ENCODE results near the gene RAB42. TPM values are rescaled to one million over a fixed set of nuclear protein-coding genes. Genes with fewer than 3 reads are reported as not detected.

The RAB42 gene
- total and polyA plus RNA-seq, 4 donors, result 0.35 to 5.9 (median 1.0) TPM

DNA sequence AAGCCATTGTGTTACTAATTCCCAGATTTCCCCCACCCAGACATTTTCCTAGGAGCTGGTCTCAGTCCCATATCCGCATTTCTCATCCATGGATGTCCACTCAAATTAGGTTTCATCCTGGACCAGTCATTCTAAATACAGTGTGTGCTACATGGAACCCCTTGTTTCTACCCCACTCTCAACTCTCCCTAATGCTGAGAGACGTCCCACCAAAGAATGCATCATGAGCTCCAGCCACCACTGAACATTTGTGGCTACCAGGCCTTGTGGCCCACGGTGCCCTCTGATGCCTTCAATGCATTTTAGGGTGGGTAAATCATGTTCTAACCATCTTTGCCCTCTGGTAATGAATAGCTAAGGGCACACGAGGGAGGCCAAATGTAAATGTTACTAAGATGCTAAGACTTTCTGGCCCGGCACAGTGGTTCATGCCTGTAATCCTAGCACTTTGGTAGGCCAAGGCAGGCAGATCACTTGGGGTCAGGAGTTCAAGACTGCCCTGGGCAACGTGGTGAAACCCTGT lies 13.3 kb upstream of the RAB42 start:
- no peak overlapping the region for H3K4me3 ChIP-seq (ENCODE audit: low read depth in 1 of 3, low read length in 3 of 3)
- no peaks in the 10 kb centered on the region for H3K9me3 ChIP-seq (ENCODE audit: control insufficient read depth in 4 of 4, low read length in 3 of 4)
- no peak for TF ChIP-seq YY1 (IDR thresholded peaks at IDR 0.05)
- TF ChIP-seq FOXA2 (IDR thresholded peaks at IDR 0.05), result no peak
- TF ChIP-seq, protein P1, sequence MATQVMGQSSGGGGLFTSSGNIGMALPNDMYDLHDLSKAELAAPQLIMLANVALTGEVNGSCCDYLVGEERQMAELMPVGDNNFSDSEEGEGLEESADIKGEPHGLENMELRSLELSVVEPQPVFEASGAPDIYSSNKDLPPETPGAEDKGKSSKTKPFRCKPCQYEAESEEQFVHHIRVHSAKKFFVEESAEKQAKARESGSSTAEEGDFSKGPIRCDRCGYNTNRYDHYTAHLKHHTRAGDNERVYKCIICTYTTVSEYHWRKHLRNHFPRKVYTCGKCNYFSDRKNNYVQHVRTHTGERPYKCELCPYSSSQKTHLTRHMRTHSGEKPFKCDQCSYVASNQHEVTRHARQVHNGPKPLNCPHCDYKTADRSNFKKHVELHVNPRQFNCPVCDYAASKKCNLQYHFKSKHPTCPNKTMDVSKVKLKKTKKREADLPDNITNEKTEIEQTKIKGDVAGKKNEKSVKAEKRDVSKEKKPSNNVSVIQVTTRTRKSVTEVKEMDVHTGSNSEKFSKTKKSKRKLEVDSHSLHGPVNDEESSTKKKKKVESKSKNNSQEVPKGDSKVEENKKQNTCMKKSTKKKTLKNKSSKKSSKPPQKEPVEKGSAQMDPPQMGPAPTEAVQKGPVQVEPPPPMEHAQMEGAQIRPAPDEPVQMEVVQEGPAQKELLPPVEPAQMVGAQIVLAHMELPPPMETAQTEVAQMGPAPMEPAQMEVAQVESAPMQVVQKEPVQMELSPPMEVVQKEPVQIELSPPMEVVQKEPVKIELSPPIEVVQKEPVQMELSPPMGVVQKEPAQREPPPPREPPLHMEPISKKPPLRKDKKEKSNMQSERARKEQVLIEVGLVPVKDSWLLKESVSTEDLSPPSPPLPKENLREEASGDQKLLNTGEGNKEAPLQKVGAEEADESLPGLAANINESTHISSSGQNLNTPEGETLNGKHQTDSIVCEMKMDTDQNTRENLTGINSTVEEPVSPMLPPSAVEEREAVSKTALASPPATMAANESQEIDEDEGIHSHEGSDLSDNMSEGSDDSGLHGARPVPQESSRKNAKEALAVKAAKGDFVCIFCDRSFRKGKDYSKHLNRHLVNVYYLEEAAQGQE (IDR thresholded peaks at IDR 0.05), result no peak
- TF ChIP-seq, protein P2, sequence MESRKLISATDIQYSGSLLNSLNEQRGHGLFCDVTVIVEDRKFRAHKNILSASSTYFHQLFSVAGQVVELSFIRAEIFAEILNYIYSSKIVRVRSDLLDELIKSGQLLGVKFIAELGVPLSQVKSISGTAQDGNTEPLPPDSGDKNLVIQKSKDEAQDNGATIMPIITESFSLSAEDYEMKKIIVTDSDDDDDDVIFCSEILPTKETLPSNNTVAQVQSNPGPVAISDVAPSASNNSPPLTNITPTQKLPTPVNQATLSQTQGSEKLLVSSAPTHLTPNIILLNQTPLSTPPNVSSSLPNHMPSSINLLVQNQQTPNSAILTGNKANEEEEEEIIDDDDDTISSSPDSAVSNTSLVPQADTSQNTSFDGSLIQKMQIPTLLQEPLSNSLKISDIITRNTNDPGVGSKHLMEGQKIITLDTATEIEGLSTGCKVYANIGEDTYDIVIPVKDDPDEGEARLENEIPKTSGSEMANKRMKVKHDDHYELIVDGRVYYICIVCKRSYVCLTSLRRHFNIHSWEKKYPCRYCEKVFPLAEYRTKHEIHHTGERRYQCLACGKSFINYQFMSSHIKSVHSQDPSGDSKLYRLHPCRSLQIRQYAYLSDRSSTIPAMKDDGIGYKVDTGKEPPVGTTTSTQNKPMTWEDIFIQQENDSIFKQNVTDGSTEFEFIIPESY (IDR thresholded peaks at IDR 0.05), result no peak
- no peak for TF ChIP-seq RAD21 (IDR thresholded peaks at IDR 0.05)
- no peak for TF ChIP-seq JUND (IDR thresholded peaks at IDR 0.05)
- no peak for TF ChIP-seq RXRA (IDR thresholded peaks at IDR 0.05)
- no peak for TF ChIP-seq HNF4A (conservative IDR thresholded peaks at IDR 0.05)
- TF ChIP-seq HNF4G (IDR thresholded peaks at IDR 0.05), result no peak
- H3K9ac ChIP-seq (ENCODE audit: low read depth in 1 of 2, low read length in 2 of 2), result no peak overlapping the region
- no peak for DNase-seq (ENCODE audit: low spot score)
- H3K27ac ChIP-seq (ENCODE audit: low read depth in 1 of 2, low read length in 2 of 2), result no peak overlapping the region
- H3K4me1 ChIP-seq (ENCODE audit: control insufficient read depth in 4 of 4, insufficient read depth in 4 of 4, low read length in 3 of 4), result peaks cover 0 to 28% (median 13%) of the 10 kb centered on the region in 4 donors
- H3K36me3 ChIP-seq (ENCODE audit: control insufficient read depth in 4 of 4, insufficient read depth in 3 of 4, low read depth in 1 of 4, low read length in 3 of 4), result peaks cover 2 to 24% (median 20%) of the 10 kb centered on the region in 4 donors
- WGBS, result 87% methylated on average over 6 of the region's 6 CpGs
- no peaks in the 10 kb centered on the region for H3K27me3 ChIP-seq (ENCODE audit: control insufficient read depth in 4 of 4, insufficient read depth in 4 of 4, low read length in 3 of 4)

DNA sequence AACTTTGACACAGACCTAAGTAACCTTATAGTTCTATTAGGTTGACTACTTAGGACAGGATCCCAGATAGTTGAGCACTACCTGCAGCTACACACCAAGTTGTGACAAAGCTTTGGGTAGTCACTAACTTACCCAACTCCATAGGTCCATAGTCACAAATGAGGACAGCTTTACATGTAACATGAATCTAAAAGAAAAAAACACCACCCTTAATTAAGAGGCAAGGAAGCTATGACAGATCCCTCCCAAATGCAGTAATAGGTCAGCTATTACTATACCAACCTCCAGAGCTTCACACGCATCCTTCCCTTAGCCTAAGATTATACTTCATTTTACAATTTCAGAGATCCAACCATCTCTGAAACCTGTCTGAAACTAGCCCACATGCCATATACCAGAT lies 12.7 kb upstream of the RAB42 start:
- no peak for DNase-seq (ENCODE audit: low spot score)
- TF ChIP-seq, protein P3, sequence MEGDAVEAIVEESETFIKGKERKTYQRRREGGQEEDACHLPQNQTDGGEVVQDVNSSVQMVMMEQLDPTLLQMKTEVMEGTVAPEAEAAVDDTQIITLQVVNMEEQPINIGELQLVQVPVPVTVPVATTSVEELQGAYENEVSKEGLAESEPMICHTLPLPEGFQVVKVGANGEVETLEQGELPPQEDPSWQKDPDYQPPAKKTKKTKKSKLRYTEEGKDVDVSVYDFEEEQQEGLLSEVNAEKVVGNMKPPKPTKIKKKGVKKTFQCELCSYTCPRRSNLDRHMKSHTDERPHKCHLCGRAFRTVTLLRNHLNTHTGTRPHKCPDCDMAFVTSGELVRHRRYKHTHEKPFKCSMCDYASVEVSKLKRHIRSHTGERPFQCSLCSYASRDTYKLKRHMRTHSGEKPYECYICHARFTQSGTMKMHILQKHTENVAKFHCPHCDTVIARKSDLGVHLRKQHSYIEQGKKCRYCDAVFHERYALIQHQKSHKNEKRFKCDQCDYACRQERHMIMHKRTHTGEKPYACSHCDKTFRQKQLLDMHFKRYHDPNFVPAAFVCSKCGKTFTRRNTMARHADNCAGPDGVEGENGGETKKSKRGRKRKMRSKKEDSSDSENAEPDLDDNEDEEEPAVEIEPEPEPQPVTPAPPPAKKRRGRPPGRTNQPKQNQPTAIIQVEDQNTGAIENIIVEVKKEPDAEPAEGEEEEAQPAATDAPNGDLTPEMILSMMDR (IDR thresholded peaks at IDR 0.05; ENCODE audit: low read depth, low read length, missing input control), result no peak
- TF ChIP-seq, protein P2 (IDR thresholded peaks at IDR 0.05), result no peak
- TF ChIP-seq JUND (IDR thresholded peaks at IDR 0.05) (no peak), YY1 (IDR thresholded peaks at IDR 0.05) (no peak), SP1 (IDR thresholded peaks at IDR 0.05) (no peak), RXRA (IDR thresholded peaks at IDR 0.05) (no peak)
- TF ChIP-seq, protein P1 (IDR thresholded peaks at IDR 0.05), result no peak
- TF ChIP-seq, protein P4, sequence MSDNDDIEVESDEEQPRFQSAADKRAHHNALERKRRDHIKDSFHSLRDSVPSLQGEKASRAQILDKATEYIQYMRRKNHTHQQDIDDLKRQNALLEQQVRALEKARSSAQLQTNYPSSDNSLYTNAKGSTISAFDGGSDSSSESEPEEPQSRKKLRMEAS (IDR thresholded peaks at IDR 0.05), result no peak
- Histone ChIP-seq H3K27me3 (ENCODE audit: control insufficient read depth in 4 of 4, insufficient read depth in 4 of 4, low read length in 3 of 4) (no peaks in the 10 kb centered on the region), H3K9me3 (ENCODE audit: control insufficient read depth in 4 of 4, low read length in 3 of 4) (no peaks in the 10 kb centered on the region), H3K27ac (ENCODE audit: low read depth in 1 of 2, low read length in 2 of 2) (no peak overlapping the region), H3K36me3 (ENCODE audit: control insufficient read depth in 4 of 4, insufficient read depth in 3 of 4, low read depth in 1 of 4, low read length in 3 of 4) (peaks cover 2 to 24% (median 20%) of the 10 kb centered on the region in 4 donors), H3K4me3 (ENCODE audit: low read depth in 1 of 3, low read length in 3 of 3) (no peak overlapping the region), H3K4me1 (ENCODE audit: control insufficient read depth in 4 of 4, insufficient read depth in 4 of 4, low read length in 3 of 4) (peaks cover 0 to 28% (median 13%) of the 10 kb centered on the region in 4 donors), H3K9ac (ENCODE audit: low read depth in 1 of 2, low read length in 2 of 2) (no peak overlapping the region)
- WGBS, result 91% methylated on average over 1 of the region's 1 CpG

All from liver (tissue), 9 donors.